Measurements from ENCODE around the gene APOC1. TPM values are rescaled to one million over a fixed set of nuclear protein-coding genes. Genes with fewer than 3 reads are reported as not detected.
"Not testable (repeated sequence)": the region's sequence is repeated elsewhere in the genome, so short reads cannot be mapped to it uniquely, and the experiment has no call there.

APOC1 gene
- total RNA-seq, 1 donor from 2014 or later, result 32.3 TPM

GRCh38 chr19:44889830-44890365, 24.5 kb upstream of the APOC1 start:
- no peak for DNase-seq (ENCODE audit: low spot score)

- no peak for DNase-seq (ENCODE audit: low spot score)
Measured at GRCh38 chr19:44890366-44891015, 23.9 kb upstream of the APOC1 start.

GRCh38 chr19:44891016-44891882, 23.2 kb upstream of the APOC1 start, which contains the start of gene TOMM40:
Gene TOMM40 (plus strand): TSS chr19:44891254. CDS start chr19:44891416, 162 bp downstream.
- peak; percentile 100 for DNase-seq (ENCODE audit: low spot score)

- DNase-seq (ENCODE audit: low spot score), result no peak
Measured at GRCh38 chr19:44892932-44893331, 21.5 kb upstream of the APOC1 start.

DNA sequence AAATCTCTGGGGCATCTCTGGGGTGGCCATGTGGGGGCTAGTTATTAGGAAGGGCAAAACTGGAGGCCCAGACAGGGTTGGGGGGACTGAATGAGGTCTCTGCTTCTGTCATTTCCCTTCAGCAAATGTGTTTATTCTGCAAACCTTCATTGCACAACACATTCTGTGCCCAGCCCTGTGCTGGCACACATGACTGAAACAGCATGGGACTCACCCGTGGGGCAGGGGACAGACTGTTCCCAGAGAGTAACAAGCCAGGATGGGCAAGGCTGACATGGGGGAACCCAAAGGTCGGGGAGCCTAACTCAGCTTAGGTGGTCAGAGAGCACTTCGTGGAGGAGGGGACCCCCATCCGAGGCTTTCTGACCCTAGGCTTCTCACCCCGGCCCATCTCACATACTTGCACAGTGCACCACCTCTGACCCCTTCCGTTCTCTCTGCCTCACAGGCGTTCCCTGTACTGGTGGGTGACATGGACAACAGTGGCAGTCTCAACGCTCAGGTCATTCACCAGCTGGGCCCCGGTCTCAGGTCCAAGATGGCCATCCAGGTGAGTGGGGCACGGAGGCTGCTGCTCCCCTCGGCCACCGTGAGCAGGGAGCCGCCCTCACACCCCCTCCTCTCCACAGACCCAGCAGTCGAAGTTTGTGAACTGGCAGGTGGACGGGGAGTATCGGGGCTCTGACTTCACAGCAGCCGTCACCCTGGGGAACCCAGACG, 20.9 kb upstream of the APOC1 start:
- no peak for DNase-seq (ENCODE audit: low spot score)

DNA sequence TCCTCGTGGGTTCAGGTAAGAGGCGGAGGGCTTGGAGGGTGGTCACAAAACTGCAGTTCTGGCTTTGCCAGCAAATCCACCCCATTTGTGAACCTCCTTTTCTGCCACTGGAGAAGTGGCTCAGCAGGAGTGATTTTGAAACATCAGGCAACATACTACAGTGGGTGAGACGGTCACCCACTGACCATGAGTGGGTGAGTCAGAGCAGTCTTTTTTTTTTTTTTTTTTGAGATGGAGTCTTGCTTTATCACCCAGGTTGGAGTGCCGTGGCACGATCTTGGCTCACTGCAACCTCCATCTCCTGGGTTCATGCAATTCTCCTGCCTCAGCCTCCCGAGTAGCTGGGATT, 20.4 kb upstream of the APOC1 start:
- DNase-seq (ENCODE audit: low spot score), result no peak

DNA sequence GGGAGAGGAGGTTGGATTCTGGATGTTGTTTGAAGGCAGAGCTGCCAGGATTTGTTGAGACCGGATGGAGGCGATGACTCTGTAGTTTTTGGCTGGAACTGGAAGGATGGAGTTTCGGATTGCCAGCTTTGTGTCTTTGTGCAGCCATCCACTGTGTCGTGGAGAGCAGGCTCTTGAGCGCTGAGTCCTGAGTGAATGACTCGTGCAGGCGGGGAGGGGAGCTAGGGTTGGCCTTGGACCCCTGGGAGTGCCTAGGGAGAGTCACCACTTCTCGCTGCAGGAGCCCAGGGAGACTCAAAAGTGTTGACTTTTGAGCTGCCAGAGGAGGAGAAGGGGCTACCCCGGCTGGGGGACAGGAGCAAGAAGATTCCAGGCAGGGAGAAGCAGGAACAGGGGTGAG, 19.5 kb upstream of the APOC1 start:
- no peak for DNase-seq (ENCODE audit: low spot score)

DNA sequence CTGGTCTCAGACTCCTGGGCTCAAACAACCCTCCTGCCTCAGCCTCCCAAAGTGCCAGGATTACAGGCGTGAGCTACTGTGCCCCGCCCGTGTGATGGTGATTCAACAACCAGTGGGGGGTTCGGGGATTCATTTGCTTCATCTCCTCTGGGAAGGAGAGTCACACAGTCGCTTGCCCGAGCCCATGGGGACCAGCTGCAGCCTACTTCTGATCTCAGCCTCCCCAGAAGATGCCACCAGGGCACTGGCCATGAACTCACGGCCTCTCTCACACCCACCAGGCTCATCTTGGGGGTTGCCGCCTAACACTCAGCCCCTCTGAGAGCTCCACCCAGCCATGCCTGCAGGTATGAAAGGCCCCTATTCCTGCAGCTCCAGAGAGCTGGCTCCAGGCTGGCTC, 16.6 kb upstream of the APOC1 start:
- no peak for DNase-seq (ENCODE audit: low spot score)

- DNase-seq (ENCODE audit: low spot score), result no peak
Measured at GRCh38 chr19:44900328-44901244, 13.8 kb upstream of the APOC1 start.

- no peak for DNase-seq (ENCODE audit: low spot score)
Measured at GRCh38 chr19:44903216-44903601, 11.2 kb upstream of the APOC1 start.

DNA sequence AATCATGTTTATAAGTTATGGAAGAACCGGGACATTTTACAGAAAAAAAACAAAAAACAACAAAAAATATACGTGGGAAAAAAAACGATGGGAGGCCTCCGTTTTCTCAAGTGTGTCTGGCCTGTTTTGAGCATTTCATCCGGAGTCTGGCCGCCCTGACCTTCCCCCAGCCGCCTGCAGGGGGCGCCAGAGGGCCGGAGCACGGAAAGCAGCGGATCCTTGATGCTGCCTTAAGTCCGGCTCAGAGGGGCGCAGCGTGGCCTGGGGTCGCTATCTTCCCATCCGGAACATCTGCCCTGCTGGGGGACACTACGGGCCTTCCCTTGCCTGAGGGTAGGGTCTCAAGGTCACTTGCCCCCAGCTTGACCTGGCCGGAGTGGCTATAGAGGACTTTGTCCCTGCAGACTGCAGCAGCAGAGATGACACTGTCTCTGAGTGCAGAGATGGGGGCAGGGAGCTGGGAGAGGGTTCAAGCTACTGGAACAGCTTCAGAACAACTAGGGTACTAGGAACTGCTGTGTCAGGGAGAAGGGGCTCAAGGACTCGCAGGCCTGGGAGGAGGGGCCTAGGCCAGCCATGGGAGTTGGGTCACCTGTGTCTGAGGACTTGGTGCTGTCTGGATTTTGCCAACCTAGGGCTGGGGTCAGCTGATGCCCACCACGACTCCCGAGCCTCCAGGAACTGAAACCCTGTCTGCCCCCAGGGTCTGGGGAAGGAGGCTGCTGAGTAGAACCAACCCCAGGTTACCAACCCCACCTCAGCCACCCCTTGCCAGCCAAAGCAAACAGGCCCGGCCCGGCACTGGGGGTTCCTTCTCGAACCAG, 10.6 kb upstream of the APOC1 start:
- no peak for DNase-seq (ENCODE audit: low spot score)

GRCh38 chr19:44904426-44904994, 9.9 kb upstream of the APOC1 start:
- DNase-seq (ENCODE audit: low spot score), result no peak

- no peak for DNase-seq (ENCODE audit: low spot score)
Measured at GRCh38 chr19:44905437-44906160, 8.8 kb upstream of the APOC1 start, which contains the start of gene APOE. Gene APOE (plus strand): TSS chr19:44905796. CDS start chr19:44906625, 829 bp downstream.

GRCh38 chr19:44907613-44908012, 6.8 kb upstream of the APOC1 start:
- DNase-seq (ENCODE audit: low spot score), result no peak

- DNase-seq (ENCODE audit: low spot score), result no peak
Measured at GRCh38 chr19:44908074-44908835, 6.2 kb upstream of the APOC1 start.

GRCh38 chr19:44908836-44909261, 5.6 kb upstream of the APOC1 start:
- DNase-seq (ENCODE audit: low spot score), result no peak

DNA sequence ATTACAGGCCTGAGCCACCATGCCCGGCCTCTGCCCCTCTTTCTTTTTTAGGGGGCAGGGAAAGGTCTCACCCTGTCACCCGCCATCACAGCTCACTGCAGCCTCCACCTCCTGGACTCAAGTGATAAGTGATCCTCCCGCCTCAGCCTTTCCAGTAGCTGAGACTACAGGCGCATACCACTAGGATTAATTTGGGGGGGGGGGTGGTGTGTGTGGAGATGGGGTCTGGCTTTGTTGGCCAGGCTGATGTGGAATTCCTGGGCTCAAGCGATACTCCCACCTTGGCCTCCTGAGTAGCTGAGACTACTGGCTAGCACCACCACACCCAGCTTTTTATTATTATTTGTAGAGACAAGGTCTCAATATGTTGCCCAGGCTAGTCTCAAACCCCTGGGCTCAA, 4.6 kb upstream of the APOC1 start:
- DNase-seq (ENCODE audit: low spot score), result no peak

GRCh38 chr19:44911896-44912295, 2.5 kb upstream of the APOC1 start:
- not testable (repeated sequence) for DNase-seq (ENCODE audit: low spot score)
